Right atrium auricular region (tissue), 2 donors: ENCODE measurements around the gene IQCF5. TPM values are rescaled to one million over a fixed set of nuclear protein-coding genes. Genes with fewer than 3 reads are reported as not detected.
"Not testable (repeated sequence)": the region's sequence is repeated elsewhere in the genome, so short reads cannot be mapped to it uniquely, and the experiment has no call there.

ENCODE experiments used
- DNase-seq: peaks from one replicate; pipeline ENCODE4 v3.0.0-alpha.2; 2019; ENCODE audit warnings: low spot score
- H3K27ac ChIP-seq, 2 donors: fragments of 200-600 bp; sonication (generic); 1 replicate in 1 of 2; 2 replicates in 1 of 2; pipeline ENCODE4 v1.5.1; 2016 to 2019
- H3K27me3 ChIP-seq, 2 donors: fragments of 200-600 bp; sonication (generic); one replicate each; pipeline versions ENCODE4 v1.5.1 to v1.6.0; 2017 to 2019
- H3K36me3 ChIP-seq: fragments of 200-600 bp; sonication (generic); one replicate; pipeline ENCODE4 v1.5.1; 2016
- H3K4me1 ChIP-seq, 2 donors: fragments of 200-600 bp; sonication (generic); one replicate each; pipeline versions ENCODE4 v1.5.1 to v1.6.0; 2017 to 2019
- H3K4me3 ChIP-seq, 2 donors: fragments of 200-600 bp; sonication (generic); 1 replicate in 1 of 2; 2 replicates in 1 of 2; pipeline ENCODE4 v1.5.1; 2017 to 2019; ENCODE audit warnings: mild to moderate bottlenecking in 1 of 2, moderate library complexity in 1 of 2
- H3K9me3 ChIP-seq, 2 donors: fragments of 200-600 bp; sonication (generic); one replicate each; pipeline ENCODE4 v1.5.1; 2019
- CTCF ChIP-seq, 2 donors: fragments of 200-600 bp; sonication (generic); IDR thresholded peaks; one replicate each; pipeline ENCODE4 v1.5.1; 2019; ENCODE audit warnings: antibody characterized with exemption in 2 of 2
- total RNA-seq, 2 donors: library from RNA; depleted of rRNA; stranded (reverse); fragments of >200 nt; gene quantifications; one replicate each; pipeline ENCODE4 v1.1.0, GENCODE V29; 2016

IQCF5 gene
- total RNA-seq, 2 donors from 2014 or later: not detected

- Histone ChIP-seq H3K9me3 (no peaks in the 10 kb centered on the region), H3K27ac (no peak overlapping the region), H3K27me3 (no peaks in the 10 kb centered on the region), H3K4me3 (no peak overlapping the region), H3K36me3 (no peaks in the 10 kb centered on the region), H3K4me1 (no peaks in the 10 kb centered on the region)
- no peak for TF ChIP-seq CTCF (IDR thresholded peaks at IDR 0.05)
- DNase-seq: no peak
These were observed 990 bp downstream of the IQCF5 start for GRCh38 chr3:51874411-51874810.

GRCh38 chr3:51873876-51874275 is 1.5 kb downstream of the IQCF5 start:
- no peak for DNase-seq
- no peak for TF ChIP-seq CTCF (IDR thresholded peaks at IDR 0.05)

GRCh38 chr3:51873253-51873766 is 2.1 kb downstream of the IQCF5 start:
- H3K36me3 ChIP-seq: no peaks in the 10 kb centered on the region
- TF ChIP-seq CTCF (IDR thresholded peaks at IDR 0.05): no peak
- H3K9me3 ChIP-seq: no peaks in the 10 kb centered on the region
- no peak for DNase-seq
- no peaks in the 10 kb centered on the region for H3K4me1 ChIP-seq
- H3K27ac ChIP-seq: no peak overlapping the region
- no peaks in the 10 kb centered on the region for H3K27me3 ChIP-seq
- H3K4me3 ChIP-seq: no peak overlapping the region

More at GRCh38 chr3:51873876-51874275, 1.5 kb downstream of the IQCF5 start:
- Histone ChIP-seq H3K4me1 (no peaks in the 10 kb centered on the region), H3K27ac (no peak overlapping the region), H3K36me3 (no peaks in the 10 kb centered on the region), H3K27me3 (no peaks in the 10 kb centered on the region), H3K9me3 (no peaks in the 10 kb centered on the region), H3K4me3 (no peak overlapping the region)

- Histone ChIP-seq H3K9me3 (no peaks in the 10 kb centered on the region), H3K27ac (no peak overlapping the region), H3K36me3 (no peaks in the 10 kb centered on the region), H3K4me3 (no peak overlapping the region), H3K4me1 (no peaks in the 10 kb centered on the region), H3K27me3 (no peaks in the 10 kb centered on the region)
- no peak for TF ChIP-seq CTCF (IDR thresholded peaks at IDR 0.05)
- no peak for DNase-seq
These were observed 6.1 kb downstream of the IQCF5 start for GRCh38 chr3:51869304-51869703.

GRCh38 chr3:51868896-51869295 is 6.5 kb downstream of the IQCF5 start:
- not testable (repeated sequence) for H3K4me1 ChIP-seq, H3K4me3 ChIP-seq, H3K27ac ChIP-seq, H3K9me3 ChIP-seq, H3K36me3 ChIP-seq, DNase-seq, H3K27me3 ChIP-seq

- no peaks in the 10 kb centered on the region for H3K4me1 ChIP-seq
- H3K27me3 ChIP-seq: no peaks in the 10 kb centered on the region
- H3K4me3 ChIP-seq: no peak overlapping the region
- no peak for DNase-seq
- no peak overlapping the region for H3K27ac ChIP-seq
- H3K9me3 ChIP-seq: no peaks in the 10 kb centered on the region
- no peak for TF ChIP-seq CTCF (IDR thresholded peaks at IDR 0.05)
- no peaks in the 10 kb centered on the region for H3K36me3 ChIP-seq
These were observed 12.5 kb downstream of the IQCF5 start for GRCh38 chr3:51862886-51863285.
